ENCODE measurements around the gene LSG1. TPM values are rescaled to one million over a fixed set of nuclear protein-coding genes. Genes with fewer than 3 reads are reported as not detected.
A peak's percentile ranks its signal among the peaks of the same experiment; 100 is the strongest.

Gene LSG1
- total and polyA plus RNA-seq, 9 of the 15 experiments (the other 6 are each of a cell fraction or from before 2014, with no cell fraction given) = 14.9 to 73.7 (median 46.7) TPM

GRCh38 chr3:194689493-194689944 is 17.5 kb upstream of the LSG1 start:
- no TSS peak for BruUV-seq (replicated peaks)
- H3K79me2 ChIP-seq (ENCODE audit: control insufficient read depth, insufficient read depth, low read length) = no peaks in the 10 kb centered on the region
- ChIA-PET CTCF (ENCODE audit: low intra/inter-chr PET ratio) (no interaction called here), POLR2A (no interaction called here)
- no peaks in the 10 kb centered on the region for H3K9me3 ChIP-seq (replicated peaks; ENCODE audit: control insufficient read depth, insufficient read depth, low read depth, low read length)
- WGBS (ENCODE audit: insufficient coverage, low coverage, missing lambda C conversion rate) = 40% methylated on average over 9 of the region's 9 CpGs
- ATAC-seq = no peak
- no peak overlapping the region for H3K27ac ChIP-seq (ENCODE audit: extremely low read depth, low read depth, low read length)
- no peaks in the 10 kb centered on the region for H3K36me3 ChIP-seq (ENCODE audit: control insufficient read depth, insufficient read depth, low read length)
- H3K9me1 ChIP-seq (ENCODE audit: control insufficient read depth, insufficient read depth, low read length) = no peaks in the 10 kb centered on the region
- FAIRE-seq = no peak
- intact Hi-C loops (cut with micrococcal nuclease) = loop anchor here (10.0 kb wide), 1 partner anchor 265 kb away; no protein-coding TSS in a partner anchor
- TF ChIP-seq SLC30A9 (CRISPR knock-in tag; IDR thresholded peaks at IDR 0.05) (no peak), ZBTB33 (CRISPR knock-in tag; IDR thresholded peaks at IDR 0.05) (peak; percentile 58)
- in situ Hi-C loops (cut with MboI) = loop anchor here (10.0 kb wide), 2 partner anchors 415 to 835 kb away; no protein-coding TSS in a partner anchor
- no peak overlapping the region for H3K4me2 ChIP-seq (ENCODE audit: insufficient read depth, low read length)
- H3K9ac ChIP-seq (ENCODE audit: insufficient read depth in 1 of 2, low read depth in 2 of 2, low read length in 2 of 2) = no peak overlapping the region
- peaks cover 0 to 16% of the 10 kb centered on the region in 2 experiments; a peak in 3 of 5 replicates for H3K4me1 ChIP-seq (replicated peaks in 1 of 2; ENCODE audit: control insufficient read depth in 2 of 2, insufficient read depth in 2 of 2, low read length in 2 of 2)
- no peak overlapping the region for H3K4me3 ChIP-seq
- peaks cover 0 to 37% of the 10 kb centered on the region in 2 experiments; a peak in 3 of 5 replicates for H3K27me3 ChIP-seq (ENCODE audit: control insufficient read depth in 2 of 2, insufficient read depth in 2 of 2, low read length in 2 of 2)
- no peak for DNase-seq (ENCODE audit: extremely low read depth in 1 of 4, low spot score in 3 of 4)
- no peaks in the 10 kb centered on the region for H4K20me1 ChIP-seq (replicated peaks; ENCODE audit: control insufficient read depth, insufficient read depth, low read length)
- H2AFZ ChIP-seq (ENCODE audit: low read depth, low read length) = no peak overlapping the region

GRCh38 chr3:194688946-194689345 is 17.0 kb upstream of the LSG1 start:
- ChIA-PET POLR2A (no interaction called here), CTCF (ENCODE audit: low intra/inter-chr PET ratio) (no interaction called here)
- Histone ChIP-seq H3K36me3 (ENCODE audit: control insufficient read depth, insufficient read depth, low read length) (no peaks in the 10 kb centered on the region), H2AFZ (ENCODE audit: low read depth, low read length) (no peak overlapping the region), H3K27me3 (ENCODE audit: control insufficient read depth in 2 of 2, insufficient read depth in 2 of 2, low read length in 2 of 2) (peaks cover 0 to 37% of the 10 kb centered on the region in 2 experiments; a peak in 3 of 5 replicates), H3K4me3 (no peak overlapping the region), H3K9ac (ENCODE audit: insufficient read depth in 1 of 2, low read depth in 2 of 2, low read length in 2 of 2) (no peak overlapping the region), H4K20me1 (replicated peaks; ENCODE audit: control insufficient read depth, insufficient read depth, low read length) (no peaks in the 10 kb centered on the region), H3K27ac (ENCODE audit: extremely low read depth, low read depth, low read length) (no peak overlapping the region), H3K79me2 (ENCODE audit: control insufficient read depth, insufficient read depth, low read length) (no peaks in the 10 kb centered on the region), H3K9me1 (ENCODE audit: control insufficient read depth, insufficient read depth, low read length) (no peaks in the 10 kb centered on the region), H3K9me3 (replicated peaks; ENCODE audit: control insufficient read depth, insufficient read depth, low read depth, low read length) (no peaks in the 10 kb centered on the region), H3K4me1 (replicated peaks in 1 of 2; ENCODE audit: control insufficient read depth in 2 of 2, insufficient read depth in 2 of 2, low read length in 2 of 2) (peaks cover 0 to 16% of the 10 kb centered on the region in 2 experiments; a peak in 3 of 5 replicates), H3K4me2 (ENCODE audit: insufficient read depth, low read length) (no peak overlapping the region)
- BruUV-seq (replicated peaks) = no TSS peak
- in situ Hi-C loops (cut with MboI) = loop anchor here (10.0 kb wide), 2 partner anchors 416 to 836 kb away; no protein-coding TSS in a partner anchor
- ATAC-seq = no peak
- no peak for FAIRE-seq
- intact Hi-C loops (cut with micrococcal nuclease) = loop anchor here (10.0 kb wide), 1 partner anchor 266 kb away; no protein-coding TSS in a partner anchor
- no peak for DNase-seq (ENCODE audit: extremely low read depth in 1 of 4, low spot score in 3 of 4)
- 36% methylated on average over 6 of the region's 6 CpGs for WGBS (ENCODE audit: insufficient coverage, low coverage, missing lambda C conversion rate)
- TF ChIP-seq RBBP5 (IDR thresholded peaks at IDR 0.05; ENCODE audit: borderline replicate concordance, insufficient read depth, low read length, poor library complexity, severe bottlenecking) (no peak), SRSF3 (IDR thresholded peaks at IDR 0.05; ENCODE audit: insufficient read depth, low read length) (no peak), MLX (CRISPR knock-in tag; conservative IDR thresholded peaks at IDR 0.05) (no peak), DDX20 (tag; IDR thresholded peaks at IDR 0.05; ENCODE audit: low read depth) (no peak), SIN3A (IDR thresholded peaks at IDR 0.05; ENCODE audit: borderline replicate concordance in 2 of 2, control insufficient read depth in 1 of 2, low read depth in 2 of 2, low read length in 2 of 2) (no peak)

Measured in K562 (cell line).